GM21423 (cell line): ENCODE results near the gene ANGEL1.

Source experiments
- ATAC-seq: cut with Tn5 transposase; IDR thresholded peaks from one replicate; pipeline ENCODE4 v1.9.1; 2021; ENCODE audit warnings: mild to moderate bottlenecking, moderate library complexity; ENCODE audit not compliant: unreplicated experiment

The ANGEL1 gene, protein sequence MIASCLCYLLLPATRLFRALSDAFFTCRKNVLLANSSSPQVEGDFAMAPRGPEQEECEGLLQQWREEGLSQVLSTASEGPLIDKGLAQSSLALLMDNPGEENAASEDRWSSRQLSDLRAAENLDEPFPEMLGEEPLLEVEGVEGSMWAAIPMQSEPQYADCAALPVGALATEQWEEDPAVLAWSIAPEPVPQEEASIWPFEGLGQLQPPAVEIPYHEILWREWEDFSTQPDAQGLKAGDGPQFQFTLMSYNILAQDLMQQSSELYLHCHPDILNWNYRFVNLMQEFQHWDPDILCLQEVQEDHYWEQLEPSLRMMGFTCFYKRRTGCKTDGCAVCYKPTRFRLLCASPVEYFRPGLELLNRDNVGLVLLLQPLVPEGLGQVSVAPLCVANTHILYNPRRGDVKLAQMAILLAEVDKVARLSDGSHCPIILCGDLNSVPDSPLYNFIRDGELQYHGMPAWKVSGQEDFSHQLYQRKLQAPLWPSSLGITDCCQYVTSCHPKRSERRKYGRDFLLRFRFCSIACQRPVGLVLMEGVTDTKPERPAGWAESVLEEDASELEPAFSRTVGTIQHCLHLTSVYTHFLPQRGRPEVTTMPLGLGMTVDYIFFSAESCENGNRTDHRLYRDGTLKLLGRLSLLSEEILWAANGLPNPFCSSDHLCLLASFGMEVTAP

DNA sequence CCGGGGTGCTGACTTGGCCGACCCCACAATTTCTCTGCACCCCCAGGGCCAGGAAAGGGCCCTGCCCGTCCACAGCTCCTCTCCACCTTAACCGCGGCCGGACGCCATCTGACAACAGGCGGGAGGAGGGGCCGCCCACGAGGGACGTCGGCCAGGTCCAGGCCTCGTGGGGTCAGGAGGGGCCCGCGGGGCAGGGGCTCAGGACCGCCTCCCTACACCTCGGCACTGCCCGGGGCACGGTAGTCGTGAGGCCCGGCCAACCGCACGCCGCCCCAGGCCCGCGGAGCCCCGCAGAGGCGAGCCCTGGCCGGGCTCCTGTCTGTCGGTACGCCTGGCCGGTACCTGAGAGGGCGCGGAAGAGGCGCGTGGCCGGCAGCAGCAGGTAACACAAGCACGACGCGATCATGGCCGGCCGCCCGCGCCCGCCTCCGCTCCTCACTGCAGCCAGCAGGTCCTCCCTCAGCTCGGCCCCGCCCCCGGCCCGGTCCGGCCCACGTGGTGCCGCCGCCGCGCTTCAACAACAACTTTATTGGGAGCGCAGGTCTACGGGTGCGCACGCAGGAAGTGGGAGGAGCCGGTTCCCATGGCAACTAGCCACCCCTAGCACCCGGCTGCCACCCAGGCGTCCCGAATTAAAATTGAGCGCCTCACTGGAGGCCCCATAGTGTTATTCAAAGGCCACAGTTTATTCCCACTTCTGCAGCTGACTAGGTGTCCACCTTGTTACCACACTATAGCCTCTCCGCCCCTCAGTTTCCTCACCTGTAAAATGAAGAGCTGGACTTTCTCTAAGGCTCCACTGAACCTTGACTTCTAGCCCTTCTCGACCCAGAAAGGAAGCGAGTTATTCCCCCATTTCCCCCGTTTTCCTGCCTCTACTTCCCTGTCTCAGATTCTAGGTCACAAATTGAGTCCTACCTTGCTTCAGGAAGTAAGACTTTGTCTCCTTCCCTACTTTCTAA, at the start of gene ANGEL1:
Gene ANGEL1 (minus strand): TSS at position 461 of the 962 bp plus-strand sequence. CDS start 55 bp downstream, at position 406.
- ATAC-seq, result peak; percentile 81

DNA sequence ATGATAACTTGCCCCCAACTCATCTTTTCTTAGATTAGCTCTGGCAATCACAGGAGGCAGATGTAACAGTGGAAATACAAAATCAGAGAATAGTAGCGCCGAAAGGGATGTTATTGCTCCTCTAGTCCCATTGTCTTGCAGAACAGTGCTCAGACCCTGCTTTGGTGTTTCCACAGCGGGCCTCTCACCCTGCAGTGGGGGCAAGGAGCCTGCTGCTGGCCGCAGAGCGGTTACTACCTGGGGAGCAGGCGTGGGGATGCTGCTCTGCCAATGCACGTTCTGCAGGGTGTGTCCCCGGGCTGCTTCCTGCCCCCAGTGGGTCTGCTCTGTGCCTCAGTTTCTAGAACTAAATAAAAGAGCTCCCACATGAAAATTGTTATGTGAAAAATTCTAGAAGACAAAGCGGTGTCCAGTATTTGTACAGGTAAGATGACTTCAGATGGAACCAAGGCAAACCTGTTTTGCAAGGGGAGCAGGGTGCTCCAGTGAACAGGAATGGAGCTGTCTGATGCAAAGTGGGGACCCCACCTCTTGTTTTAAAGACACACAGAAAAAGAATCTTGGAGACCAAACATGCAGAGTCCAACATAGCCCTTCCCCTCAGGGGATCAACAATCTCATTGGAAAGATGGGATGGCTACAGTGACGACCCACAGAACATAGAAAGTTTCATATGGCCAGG, 49.0 kb upstream of the ANGEL1 start:
- ATAC-seq, result no peak

DNA sequence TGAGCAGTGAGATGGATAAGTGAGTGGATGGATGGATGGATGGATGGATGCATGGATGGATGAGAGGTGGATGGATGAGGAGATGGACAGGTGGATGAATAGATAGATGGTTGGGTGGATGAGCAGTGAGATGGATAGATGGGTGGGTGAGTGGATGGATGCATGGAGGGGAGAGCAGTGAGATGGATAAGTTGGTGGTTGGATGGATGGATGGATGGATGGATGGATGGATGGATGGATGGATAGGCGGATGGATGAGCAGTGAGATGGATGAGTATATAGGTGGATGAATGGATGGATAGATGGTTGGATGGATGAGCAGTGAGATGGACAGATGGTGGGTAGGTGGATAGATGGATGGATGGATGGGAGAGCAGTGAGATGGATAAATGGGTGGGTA, 44.1 kb upstream of the ANGEL1 start:
- ATAC-seq, result no peak

DNA sequence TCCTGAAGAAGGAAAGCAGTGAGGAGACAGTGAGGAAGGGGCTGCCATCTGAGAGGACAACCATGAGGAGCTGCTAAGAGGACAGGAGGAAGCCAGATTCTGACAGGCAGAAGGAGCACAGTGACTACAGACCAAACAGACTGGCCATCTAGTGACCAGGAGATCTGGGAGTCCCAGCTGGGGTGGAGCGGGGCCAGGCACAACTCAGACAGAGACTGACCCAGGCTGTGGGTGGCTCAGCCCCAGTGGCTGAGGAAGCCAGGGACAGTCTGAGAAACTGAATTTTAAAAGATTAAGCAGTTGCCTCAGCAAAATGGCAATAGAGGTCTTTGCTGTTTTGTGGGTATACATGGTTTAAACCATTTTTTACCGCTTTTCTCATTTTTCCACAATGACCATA, 42.4 kb upstream of the ANGEL1 start:
- no peak for ATAC-seq

DNA sequence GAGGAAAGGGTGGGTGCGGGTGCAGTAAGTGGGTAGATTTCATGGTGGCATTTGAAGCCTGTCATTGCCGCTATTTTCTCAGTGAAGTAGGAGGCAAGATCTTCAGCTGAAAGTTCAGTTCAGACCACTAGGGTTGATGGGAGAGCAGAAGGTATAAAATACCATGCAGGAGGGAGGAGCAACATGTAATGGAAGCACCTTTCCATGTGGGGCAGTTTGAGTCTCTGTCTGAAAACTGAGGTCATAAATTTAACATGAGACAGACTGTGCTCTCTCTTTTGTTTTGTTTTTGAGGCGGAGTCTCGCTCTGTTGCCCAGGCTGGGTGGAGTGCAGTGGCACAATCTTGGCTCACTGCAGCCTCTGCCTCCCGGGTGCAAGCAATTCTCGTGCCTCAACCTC, 36.2 kb upstream of the ANGEL1 start:
- no peak for ATAC-seq

DNA sequence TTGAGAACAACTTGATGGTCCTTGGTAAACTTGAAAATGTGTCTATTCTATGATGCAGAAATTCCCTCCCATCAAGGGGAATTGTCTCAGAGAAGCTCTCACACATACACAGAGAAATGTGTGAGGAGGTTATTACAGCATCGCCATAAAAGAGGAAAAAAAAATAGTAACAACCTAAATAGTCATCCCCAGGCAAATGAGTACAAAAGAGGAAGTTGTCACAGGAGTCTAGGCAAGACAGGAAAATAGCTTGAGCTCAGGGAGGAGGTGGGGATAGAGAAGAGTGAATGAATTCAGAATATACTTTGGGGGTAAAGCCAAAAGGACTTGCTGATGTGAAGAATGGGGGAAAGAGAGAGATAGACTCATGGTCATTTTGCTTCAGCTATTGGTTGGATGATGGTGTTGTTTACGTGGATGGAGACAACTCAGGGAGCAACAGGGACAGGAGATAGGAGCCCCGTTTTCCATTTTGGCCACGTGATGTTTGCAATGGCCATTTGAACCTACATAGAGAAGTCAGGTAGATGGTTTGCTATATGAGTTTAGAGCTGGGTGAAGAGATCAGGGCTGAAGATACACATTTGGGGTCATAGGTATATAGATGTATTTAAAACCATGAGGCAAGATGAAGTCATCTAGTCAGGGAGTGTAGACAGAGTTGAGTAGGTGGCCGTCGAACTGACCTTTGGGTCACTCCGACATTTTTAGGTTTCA, 33.8 kb upstream of the ANGEL1 start:
- ATAC-seq, result no peak

DNA sequence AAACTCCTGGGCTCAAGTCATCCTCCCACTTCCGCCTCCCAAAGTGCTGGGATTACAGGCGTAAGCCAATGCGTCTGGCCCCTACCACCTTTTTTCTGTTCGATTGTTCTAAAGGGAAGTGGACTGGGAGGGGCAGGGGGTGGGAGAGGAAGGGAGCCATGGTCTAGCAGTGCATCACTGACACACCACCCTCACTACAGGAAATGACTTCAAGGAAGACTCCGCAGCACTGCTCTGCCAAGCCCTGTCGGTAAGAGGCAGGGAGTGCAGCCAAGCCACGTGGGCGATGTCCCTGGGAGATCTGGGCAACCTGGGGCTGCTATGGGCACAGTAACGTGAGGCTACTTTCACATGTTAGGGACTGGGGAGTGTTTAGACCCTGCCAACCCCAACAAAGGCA, 31.5 kb upstream of the ANGEL1 start:
- no peak for ATAC-seq

DNA sequence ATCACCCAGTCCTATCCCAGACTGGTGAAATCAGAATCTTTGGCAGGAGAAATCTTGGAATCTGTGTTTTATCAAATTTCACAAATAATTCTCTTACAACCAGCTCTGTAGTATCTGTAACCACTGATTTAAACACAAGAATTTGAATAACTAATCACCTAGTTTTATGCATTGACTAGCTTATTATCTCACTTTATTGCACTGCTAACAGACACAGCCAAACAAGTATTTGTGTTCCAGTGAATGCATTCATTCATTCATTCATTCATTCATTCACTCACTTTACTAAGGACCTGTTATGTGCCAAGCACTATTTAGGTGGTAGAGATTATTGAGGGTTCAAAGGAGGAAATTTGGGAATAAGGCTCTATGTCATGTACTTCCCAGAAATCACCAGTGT, 29.7 kb upstream of the ANGEL1 start:
- ATAC-seq, result no peak

DNA sequence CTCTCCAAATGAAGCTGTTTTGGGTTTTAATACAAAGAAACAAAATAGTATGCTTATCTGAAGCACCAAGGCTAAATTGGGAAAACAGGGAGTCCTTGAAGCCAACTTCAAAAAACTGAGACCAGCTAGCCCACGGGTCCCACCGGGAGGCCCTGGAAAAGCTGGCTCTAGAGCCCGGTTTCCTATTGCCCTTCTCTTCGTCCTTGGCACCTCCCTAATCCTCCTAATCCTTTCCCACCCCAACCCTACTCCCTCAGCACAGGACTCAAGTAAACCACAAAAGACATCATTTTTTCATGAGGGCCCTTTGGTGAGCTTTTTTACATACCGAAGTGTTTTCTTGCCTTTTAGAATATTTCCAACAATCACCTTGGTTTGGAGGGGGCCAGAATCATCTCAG, 24.8 kb upstream of the ANGEL1 start:
- no peak for ATAC-seq

DNA sequence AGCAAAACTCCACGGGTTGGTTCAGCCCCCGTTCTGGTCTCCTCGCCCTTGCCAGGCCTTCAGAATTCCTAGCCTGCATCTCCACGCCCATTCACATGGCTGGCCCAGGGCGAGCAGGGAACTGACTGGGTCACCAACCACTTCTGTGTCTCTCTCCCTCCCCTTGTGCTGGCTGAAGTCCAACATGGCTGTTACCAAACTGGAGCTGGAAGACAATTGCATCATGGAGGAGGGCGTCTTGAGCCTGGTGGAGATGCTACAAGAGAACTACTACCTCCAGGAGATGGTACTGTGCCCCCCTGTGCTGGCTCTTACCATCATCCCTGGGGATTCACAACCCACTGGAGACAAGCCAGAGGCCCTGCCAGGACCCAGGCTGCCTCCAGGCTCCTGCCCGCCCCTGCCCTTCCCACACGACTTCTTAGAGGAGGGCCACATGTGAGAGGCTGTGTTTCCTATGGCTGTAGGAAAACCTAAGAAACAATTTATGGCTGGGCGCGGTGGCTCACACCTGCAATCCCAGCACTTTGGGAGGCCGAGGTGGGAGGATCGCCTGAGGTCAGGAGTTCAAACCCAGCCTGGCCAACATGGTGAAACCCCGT, 23.4 kb upstream of the ANGEL1 start:
- ATAC-seq, result no peak

DNA sequence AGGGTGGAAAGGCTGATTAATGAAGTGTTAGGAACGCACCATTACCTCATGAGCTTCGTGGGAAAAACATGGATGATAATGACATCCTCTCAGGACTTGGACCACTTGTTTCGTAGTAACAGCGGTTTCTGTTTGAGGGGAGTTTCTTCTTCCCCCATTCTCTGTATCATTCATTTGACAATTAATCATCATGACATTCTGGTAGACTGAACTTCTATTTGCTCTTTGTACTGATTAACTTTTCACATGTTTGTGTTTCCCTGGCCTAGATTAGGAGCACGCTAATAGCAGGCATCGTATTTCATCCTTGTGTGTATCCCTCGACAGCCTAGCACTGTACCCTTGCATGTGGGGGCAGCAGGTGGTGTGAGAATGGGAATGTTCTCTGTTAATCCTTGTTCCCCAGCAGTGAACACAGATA, 21.6 kb upstream of the ANGEL1 start:
- no peak for ATAC-seq

DNA sequence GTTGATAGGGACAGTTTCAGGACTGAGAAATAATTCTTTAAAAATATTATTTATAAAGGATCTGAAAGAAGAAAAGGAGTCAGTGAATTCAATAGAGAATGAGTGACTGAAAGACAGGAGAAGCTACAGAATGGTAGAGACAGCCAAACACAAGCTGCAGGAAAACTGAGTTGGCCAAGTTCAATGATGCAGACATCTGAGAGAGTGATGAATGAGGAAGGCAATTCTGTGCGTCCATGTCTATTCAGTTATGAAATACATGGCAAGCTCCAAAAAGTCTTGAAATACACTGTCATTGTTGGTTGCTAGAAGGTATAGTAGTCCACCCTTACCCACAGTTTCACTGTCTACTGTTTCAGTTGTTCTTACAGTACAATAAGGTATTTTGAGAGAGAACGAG, 20.3 kb upstream of the ANGEL1 start:
- no peak for ATAC-seq

DNA sequence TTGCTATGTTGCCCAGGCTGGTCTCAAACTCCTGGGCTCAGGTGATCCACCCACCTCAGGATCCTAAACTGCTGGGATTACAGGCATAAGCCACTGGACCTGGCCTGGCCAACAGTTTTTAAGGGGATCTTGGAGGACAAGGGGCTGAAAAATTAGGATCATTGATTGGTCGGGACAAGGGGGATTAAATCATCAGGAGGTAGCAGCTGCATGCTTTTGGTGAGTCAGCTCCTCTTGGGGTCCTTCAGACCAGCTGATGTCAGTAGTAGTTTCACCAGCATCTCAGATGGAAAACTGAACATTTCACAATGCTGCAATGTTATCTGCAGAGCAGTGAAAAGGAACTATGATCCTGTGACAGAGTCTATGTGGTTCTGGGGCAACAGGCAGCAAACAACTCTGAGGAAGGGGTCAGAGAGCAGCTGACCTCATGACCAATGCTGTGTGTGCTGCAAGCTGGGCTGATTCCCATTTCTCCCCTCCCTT, 19.9 kb upstream of the ANGEL1 start:
- no peak for ATAC-seq

DNA sequence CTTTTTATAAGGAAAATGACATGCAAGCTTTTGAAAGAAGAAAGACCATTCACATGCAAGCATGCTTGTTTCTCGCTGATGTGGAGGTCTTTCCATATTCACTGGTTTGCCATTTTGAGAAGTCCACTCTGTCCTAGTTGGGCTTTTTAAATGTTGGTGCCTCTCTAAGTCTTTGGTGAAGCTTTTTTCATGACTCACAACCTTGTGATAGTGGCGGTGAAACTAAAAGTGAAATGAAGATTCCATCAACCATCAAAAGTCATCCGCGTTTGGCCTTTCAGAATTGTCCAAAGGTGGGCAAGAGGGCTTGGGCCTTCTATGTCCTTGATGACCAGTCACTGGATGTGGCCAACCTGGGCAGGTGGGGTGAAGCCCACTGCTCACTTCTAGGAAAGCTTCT, 17.9 kb upstream of the ANGEL1 start:
- no peak for ATAC-seq

DNA sequence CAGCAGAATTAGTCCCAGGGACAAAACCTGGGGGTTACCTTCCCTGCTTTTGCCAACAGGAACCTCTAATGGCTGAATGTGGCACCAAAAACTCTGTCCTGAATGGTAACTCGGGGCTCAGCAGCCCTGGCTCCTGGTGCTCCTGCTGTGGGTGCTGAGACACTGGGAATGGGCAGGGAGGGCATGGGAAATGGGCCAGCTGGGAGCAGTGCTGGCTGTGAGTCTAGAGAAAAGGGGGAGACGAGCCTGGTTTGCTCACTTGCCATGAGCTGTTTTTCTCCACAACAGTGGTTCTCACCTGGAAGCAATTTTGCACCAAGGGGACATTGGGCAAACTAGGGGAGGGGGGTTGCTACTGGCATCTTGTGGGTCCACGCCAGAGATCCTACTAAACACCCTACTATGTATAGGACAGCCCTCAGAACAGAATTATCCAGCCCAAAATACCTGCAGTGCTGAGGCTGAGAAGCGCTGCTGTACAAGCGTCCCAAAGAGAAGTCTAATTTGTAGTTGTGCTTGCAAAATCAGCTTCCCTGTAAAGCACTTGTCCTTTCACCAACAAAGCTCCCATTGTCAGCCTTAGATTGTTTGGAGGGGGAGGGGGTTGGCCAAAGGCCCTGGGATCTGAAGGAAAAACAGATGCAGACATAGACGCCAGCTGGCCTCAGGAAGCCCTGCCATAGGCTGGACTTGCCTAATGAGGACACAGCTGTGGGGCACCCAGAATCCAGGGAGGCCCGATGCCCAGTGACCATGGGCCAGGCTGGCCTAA, 17.2 kb upstream of the ANGEL1 start:
- ATAC-seq, result no peak

DNA sequence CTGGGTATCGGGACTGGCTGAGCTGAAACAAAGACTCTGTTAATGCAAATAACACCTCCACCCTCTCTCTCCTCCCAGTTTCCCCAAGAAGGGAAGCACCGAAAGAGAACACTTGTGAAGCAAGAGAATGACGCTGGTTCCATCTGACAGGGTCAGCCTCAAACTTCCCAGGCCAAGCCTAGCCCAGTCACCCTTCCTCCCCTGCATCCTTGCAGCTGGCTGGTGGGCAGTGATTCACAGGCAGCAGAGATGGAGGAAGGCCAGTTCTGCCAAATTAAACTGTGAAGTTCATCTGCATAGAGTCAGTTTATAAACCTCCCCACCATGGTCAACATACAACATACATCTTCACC, 16.3 kb upstream of the ANGEL1 start:
- no peak for ATAC-seq

DNA sequence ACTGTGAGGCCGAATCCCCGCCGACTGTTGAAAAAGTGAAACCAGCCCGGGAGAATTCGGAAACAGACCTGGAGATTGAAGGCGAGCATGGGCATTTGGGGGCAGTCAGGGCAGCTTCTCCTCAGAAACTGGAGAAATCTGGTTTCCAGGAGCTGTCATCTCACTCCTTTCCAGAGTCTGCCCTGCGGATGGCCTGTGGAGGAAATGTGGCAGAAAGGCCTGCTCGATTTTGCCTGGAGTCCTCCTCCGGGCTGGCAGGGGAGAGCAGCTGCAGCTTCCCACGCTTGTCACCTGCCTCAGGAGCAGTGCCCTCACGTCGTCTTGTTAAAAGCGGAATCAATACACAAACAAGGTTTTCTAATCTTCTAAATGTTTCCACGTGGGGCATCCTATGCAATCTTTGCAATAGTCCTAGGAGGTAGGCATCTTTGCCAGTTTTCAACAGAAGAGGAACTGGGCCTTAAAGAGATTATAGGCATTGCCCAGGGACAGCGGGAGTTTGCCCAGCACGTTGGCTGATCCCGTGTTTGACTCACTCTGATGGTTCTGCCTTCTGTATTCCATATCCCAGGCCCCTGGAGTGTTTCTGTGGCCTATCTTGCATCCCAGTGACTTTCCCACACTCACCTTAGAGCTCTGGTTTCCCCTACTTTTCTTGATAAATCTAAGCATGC, 15.8 kb upstream of the ANGEL1 start:
- ATAC-seq, result no peak

DNA sequence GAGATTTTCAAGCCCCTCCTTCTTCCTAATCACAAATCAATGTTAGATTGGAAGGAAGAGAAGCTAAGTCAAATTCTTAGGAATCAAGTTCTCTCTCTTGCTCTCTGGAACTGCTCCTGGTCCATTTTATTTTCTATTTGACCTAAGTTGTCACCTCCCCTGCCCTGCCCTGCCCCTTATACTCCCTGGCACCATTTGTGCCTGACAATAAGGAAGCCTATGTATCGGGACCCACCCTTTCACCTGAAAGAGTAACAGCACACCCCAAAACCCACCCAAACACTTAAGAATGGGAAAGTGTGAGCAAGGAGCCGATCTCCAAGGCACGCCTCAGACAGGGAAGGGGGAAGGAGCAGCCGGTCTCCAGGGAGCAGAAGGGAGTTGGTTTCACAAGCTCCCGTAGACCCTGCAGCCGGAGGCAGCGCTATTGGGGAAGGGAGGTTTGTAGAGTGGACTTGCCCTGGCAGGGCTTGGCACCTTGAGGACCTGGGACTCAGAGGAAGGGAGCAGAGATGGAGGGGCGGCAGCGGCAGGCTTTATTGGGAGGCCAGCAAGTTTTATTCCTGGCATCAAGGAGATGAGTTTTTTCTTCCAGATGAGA, 15.1 kb upstream of the ANGEL1 start:
- ATAC-seq, result no peak
